ENCODE data around the gene NFKB2.

DNA sequence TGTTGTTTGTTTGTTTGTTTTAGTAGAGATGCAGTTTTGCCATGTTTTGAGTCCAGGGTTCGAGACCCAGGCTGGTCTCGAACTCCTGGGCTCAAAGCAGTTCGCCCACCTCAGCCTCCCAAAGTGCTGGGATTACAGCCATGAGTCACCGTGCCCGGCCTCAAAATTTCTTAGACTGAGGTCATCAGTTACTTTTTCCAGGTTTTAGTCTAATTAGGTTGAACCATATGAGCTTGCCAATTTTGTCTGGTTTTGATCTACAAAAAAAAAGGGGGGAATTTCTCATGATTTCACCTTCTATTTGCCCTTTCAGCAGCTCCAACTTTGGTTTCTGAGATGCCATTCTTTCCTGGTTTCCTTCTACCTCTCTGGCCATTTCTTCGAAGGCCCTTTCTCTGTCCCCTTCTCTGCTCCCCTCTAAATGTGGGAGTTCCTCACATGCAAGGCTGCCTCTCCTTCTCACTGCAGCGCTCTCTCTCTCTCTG is 31.3 kb downstream of the NFKB2 start:
- TF ChIP-seq POLR2AphosphoS5 (IDR thresholded peaks at IDR 0.05; ENCODE audit: low read depth, low read length): no peak
- TF ChIP-seq TAF1 (IDR thresholded peaks at IDR 0.05; ENCODE audit: borderline replicate concordance, insufficient read depth, low read length): no peak
- TF ChIP-seq, protein P1, sequence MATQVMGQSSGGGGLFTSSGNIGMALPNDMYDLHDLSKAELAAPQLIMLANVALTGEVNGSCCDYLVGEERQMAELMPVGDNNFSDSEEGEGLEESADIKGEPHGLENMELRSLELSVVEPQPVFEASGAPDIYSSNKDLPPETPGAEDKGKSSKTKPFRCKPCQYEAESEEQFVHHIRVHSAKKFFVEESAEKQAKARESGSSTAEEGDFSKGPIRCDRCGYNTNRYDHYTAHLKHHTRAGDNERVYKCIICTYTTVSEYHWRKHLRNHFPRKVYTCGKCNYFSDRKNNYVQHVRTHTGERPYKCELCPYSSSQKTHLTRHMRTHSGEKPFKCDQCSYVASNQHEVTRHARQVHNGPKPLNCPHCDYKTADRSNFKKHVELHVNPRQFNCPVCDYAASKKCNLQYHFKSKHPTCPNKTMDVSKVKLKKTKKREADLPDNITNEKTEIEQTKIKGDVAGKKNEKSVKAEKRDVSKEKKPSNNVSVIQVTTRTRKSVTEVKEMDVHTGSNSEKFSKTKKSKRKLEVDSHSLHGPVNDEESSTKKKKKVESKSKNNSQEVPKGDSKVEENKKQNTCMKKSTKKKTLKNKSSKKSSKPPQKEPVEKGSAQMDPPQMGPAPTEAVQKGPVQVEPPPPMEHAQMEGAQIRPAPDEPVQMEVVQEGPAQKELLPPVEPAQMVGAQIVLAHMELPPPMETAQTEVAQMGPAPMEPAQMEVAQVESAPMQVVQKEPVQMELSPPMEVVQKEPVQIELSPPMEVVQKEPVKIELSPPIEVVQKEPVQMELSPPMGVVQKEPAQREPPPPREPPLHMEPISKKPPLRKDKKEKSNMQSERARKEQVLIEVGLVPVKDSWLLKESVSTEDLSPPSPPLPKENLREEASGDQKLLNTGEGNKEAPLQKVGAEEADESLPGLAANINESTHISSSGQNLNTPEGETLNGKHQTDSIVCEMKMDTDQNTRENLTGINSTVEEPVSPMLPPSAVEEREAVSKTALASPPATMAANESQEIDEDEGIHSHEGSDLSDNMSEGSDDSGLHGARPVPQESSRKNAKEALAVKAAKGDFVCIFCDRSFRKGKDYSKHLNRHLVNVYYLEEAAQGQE (IDR thresholded peaks at IDR 0.05; ENCODE audit: insufficient read depth in 1 of 2, low read depth in 2 of 2, low read length in 2 of 2): no peak
- no peak for TF ChIP-seq SIN3A (IDR thresholded peaks at IDR 0.05; ENCODE audit: borderline replicate concordance, insufficient read depth, low read length)
